Measurements from ENCODE around the gene C18orf63. TPM values are rescaled to one million over a fixed set of nuclear protein-coding genes. Genes with fewer than 3 reads are reported as not detected.

C18orf63 gene
- polyA plus RNA-seq, 1 donor, result not detected

Other genes starting within 250 kb of the C18orf63 start
- gene FBXO15, start 168.0 kb upstream of the C18orf63 start, polyA plus RNA-seq (ENCODE audit: insufficient read length), result 1.9 TPM
- gene TIMM21, start 167.3 kb upstream of the C18orf63 start, polyA plus RNA-seq (ENCODE audit: insufficient read length), result 48.2 TPM
- 22.8 TPM for gene CYB5A, start 23.9 kb upstream of the C18orf63 start, polyA plus RNA-seq (ENCODE audit: insufficient read length)
- gene DIPK1C, start 141.5 kb downstream of the C18orf63 start, polyA plus RNA-seq (ENCODE audit: insufficient read length), result 12.8 TPM
- gene CNDP2, start 180.5 kb downstream of the C18orf63 start, polyA plus RNA-seq (ENCODE audit: insufficient read length), result 52.8 TPM
- 0.13 TPM for gene CNDP1, start 218.7 kb downstream of the C18orf63 start, polyA plus RNA-seq (ENCODE audit: insufficient read length)

Measured in forelimb muscle (tissue), 1 donor.